Natural killer cell treated with Interleukin-12 subunit alpha and Interleukin-12 subunit beta and Interleukin-15 and Interleukin-18, amount 100 ng/mL, for 72 hours (primary cell): ENCODE results near the gene ARID3C. TPM values are rescaled to one million over a fixed set of nuclear protein-coding genes. Genes with fewer than 3 reads are reported as not detected.

Experiments
- ATAC-seq, 2 donors: fragments of 150-1000 bp; cut with Tn5 transposase in 1 of 2; sonication (Bioruptor Pico), chemical (Tn5 transposase) in 1 of 2; 2 replicates each; pipeline ENCODE4 v1.10.0; 2021
- DNase-seq: peaks from one replicate; pipeline ENCODE4 v3.0.0; 2022; ENCODE audit warnings: low spot score
- H3K27ac Mint-ChIP-seq, 2 donors: 1 replicate in 1 of 2; 2 replicates in 1 of 2; pipeline ENCODE4 v1.8.0; 2022; ENCODE audit warnings: mixed read lengths in 2 of 2, mild to moderate bottlenecking in 1 of 2, moderate library complexity in 1 of 2
- H3K27me3 Mint-ChIP-seq, 2 donors: 1 replicate in 1 of 2; 2 replicates in 1 of 2; pipeline ENCODE4 v1.8.0; 2022; ENCODE audit warnings: mixed read lengths in 2 of 2
- H3K36me3 Mint-ChIP-seq: one replicate; pipeline ENCODE4 v1.8.0; 2022; ENCODE audit warnings: mixed read lengths
- H3K4me1 Mint-ChIP-seq, 2 donors: 1 replicate in 1 of 2; 2 replicates in 1 of 2; pipeline ENCODE4 v1.8.0; 2022; ENCODE audit warnings: low read depth in 2 of 2, mixed read lengths in 2 of 2, mild to moderate bottlenecking in 1 of 2
- H3K4me3 Mint-ChIP-seq: one replicate; pipeline ENCODE4 v1.8.0; 2022; ENCODE audit warnings: mixed read lengths
- H3K9me3 Mint-ChIP-seq: 2 replicates; pipeline ENCODE4 v1.8.0; 2022; ENCODE audit warnings: mixed read lengths
- total RNA-seq, 2 donors: library from RNA; stranded (reverse); gene quantifications; one replicate each; pipeline ENCODE4 v1.2.3, GENCODE V29; 2022

The ARID3C gene
- total RNA-seq, 2 donors from 2014 or later, result 0.31 TPM; not detected in 1

DNA sequence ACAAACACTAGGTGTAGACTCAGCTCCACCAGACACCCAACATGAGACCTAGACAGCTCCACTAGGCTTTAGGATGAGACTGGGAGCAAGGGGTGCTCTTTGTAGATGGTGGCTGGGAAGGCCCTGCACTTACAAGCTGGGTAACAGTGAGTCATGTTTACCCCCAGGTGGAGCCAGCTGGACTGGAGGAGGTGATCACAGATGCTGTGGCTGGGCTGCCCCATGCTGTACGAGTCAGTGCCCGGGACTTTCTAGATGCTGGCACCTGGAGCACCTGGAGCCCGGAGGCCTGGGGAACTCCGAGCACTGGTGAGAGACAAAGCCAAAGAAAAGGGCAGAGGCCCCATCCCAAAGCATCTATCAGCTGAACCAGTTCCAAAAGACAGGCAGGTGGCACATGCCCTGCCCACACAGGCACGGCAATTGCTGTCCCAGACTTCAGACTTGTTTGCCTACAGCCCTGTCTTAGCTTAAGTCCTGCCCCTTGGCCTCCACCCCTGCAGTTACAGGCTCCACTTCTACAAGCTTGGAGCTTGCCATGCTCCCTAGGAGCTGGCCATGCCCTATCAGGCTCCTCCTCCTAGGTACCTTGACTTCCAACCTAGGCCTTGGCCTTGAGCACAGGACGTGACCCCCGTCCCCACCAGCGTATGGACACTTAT is 30.9 kb upstream of the ARID3C start:
- ATAC-seq (no peak), DNase-seq (no peak)
- no peaks in the 10 kb centered on the region for H3K9me3 Mint-ChIP-seq
- H3K27me3 Mint-ChIP-seq, result no peaks in the 10 kb centered on the region
- H3K36me3 Mint-ChIP-seq, result no peaks in the 10 kb centered on the region
- no peak overlapping the region for H3K4me3 Mint-ChIP-seq
- peaks cover 12 to 15% of the 10 kb centered on the region in 2 donors for H3K4me1 Mint-ChIP-seq
- H3K27ac Mint-ChIP-seq, result no peak overlapping the region

GRCh38 chr9:34658461-34658860 is 29.6 kb upstream of the ARID3C start:
- Mint-ChIP-seq H3K4me1 (peaks cover 3 to 7% of the 10 kb centered on the region in 2 donors), H3K9me3 (no peaks in the 10 kb centered on the region), H3K27me3 (no peaks in the 10 kb centered on the region), H3K36me3 (no peaks in the 10 kb centered on the region), H3K4me3 (no peak overlapping the region), H3K27ac (no peak overlapping the region)
- DNase-seq (no peak), ATAC-seq (no peak)

DNA sequence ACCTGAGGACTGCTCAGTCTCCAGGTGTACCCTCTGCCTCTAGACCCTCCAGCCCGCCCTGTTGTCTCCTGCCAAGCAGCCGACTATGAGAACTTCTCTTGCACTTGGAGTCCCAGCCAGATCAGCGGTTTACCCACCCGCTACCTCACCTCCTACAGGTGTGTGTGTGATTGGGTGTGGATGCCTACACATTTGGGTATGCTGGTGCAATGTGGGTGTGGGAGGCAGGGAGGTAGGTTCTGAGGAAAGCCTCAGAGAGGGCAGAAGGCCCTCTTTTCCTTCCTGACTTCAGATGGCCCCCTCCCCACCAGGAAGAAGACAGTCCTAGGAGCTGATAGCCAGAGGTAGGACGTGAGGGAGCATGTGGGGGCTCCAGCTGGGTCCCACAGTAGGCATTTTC is 28.1 kb upstream of the ARID3C start:
- H3K27ac Mint-ChIP-seq, result no peak overlapping the region
- H3K9me3 Mint-ChIP-seq, result no peaks in the 10 kb centered on the region
- no peaks in the 10 kb centered on the region for H3K36me3 Mint-ChIP-seq
- H3K4me1 Mint-ChIP-seq, result peaks cover 15% of the 10 kb centered on the region in 2 donors
- ATAC-seq (no peak), DNase-seq (no peak)
- no peak overlapping the region for H3K4me3 Mint-ChIP-seq
- H3K27me3 Mint-ChIP-seq, result no peaks in the 10 kb centered on the region

DNA sequence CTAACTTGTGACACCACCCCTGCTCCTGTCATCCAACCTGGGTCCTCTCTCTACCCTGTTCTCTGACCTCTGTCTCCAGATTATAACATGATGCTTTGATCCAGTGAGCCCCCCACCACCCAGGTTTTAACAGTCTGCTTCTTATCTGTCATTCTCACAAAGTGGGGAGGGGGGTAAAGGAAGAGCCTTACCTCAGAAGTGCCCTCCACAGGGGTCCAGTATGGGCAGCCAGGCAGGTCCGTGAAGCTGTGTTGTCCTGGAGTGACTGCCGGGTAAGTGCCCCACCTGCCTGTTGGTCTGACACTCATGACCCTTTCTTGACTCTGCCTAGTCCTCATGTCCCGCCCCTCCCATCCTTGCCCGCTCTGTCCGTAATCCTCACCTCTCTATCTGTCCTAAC is 26.5 kb upstream of the ARID3C start:
- Mint-ChIP-seq H3K36me3 (no peaks in the 10 kb centered on the region), H3K27ac (no peak overlapping the region), H3K4me1 (peaks cover 15% of the 10 kb centered on the region in 2 donors), H3K4me3 (no peak overlapping the region), H3K9me3 (no peaks in the 10 kb centered on the region), H3K27me3 (no peaks in the 10 kb centered on the region)
- no peak for ATAC-seq
- no peak for DNase-seq

GRCh38 chr9:34654323-34655051 is 25.6 kb upstream of the ARID3C start:
- H3K4me3 Mint-ChIP-seq, result no peak overlapping the region
- no peak for ATAC-seq
- H3K36me3 Mint-ChIP-seq, result no peaks in the 10 kb centered on the region
- no peaks in the 10 kb centered on the region for H3K9me3 Mint-ChIP-seq
- DNase-seq, result no peak
- H3K27me3 Mint-ChIP-seq, result no peaks in the 10 kb centered on the region
- peaks cover 15% of the 10 kb centered on the region in 2 donors for H3K4me1 Mint-ChIP-seq
- H3K27ac Mint-ChIP-seq, result peak overlapping the region in 1 of 2 donors; percentile 15

DNA sequence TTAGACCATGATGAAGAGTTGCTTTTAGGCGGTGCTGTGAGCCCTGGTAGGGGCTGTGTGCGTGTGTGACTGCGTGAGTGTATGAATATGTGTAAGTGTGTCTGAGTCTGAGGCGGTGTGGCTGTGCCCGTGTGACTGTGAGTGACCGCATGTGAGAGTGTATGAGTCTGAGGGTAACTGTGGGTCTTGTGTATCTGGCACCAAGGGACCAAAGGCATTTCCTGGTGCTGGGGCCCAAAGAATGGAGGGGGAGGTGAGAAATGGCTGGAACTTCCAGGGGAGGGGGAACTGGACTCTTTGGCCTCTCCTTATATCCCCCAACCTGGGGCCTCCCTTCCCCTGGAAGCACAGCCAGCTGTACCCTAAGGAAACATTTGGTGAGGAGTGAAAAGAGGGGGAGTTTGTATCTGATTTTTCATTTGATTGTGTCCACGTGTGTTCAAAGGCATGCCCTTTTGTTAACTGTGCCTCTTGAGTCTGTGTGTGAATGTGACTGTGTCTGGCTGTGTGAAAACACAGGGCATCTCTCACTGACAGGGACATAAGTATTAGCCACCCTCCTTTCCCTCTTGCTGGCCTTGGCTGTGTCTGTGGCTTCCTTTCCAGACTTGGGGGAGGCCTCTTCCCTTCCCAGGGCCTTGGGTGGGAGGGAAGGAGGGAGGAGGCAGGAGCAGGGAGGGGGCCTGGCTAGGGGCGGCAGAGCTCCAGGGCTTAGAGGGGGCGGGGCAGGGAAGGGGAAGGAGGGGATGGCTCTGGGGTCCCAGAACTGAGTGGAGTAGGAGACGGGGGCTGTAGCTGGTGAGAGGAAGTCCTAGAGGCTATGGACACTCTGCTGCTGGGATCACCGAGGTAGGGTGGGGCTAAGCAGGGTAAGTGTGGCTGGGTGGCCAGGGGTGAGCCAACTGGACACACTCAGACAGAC is 24.5 kb upstream of the ARID3C start:
- ATAC-seq, result peak in 1 of 2 donors; percentile 25
- no peaks in the 10 kb centered on the region for H3K27me3 Mint-ChIP-seq
- peaks cover 18 to 20% of the 10 kb centered on the region in 2 donors for H3K4me1 Mint-ChIP-seq
- no peak for DNase-seq
- H3K27ac Mint-ChIP-seq, result peak overlapping the region in 1 of 2 donors; percentile 49
- peaks cover 4% of the 10 kb centered on the region for H3K36me3 Mint-ChIP-seq
- H3K4me3 Mint-ChIP-seq, result no peak overlapping the region
- no peaks in the 10 kb centered on the region for H3K9me3 Mint-ChIP-seq

DNA sequence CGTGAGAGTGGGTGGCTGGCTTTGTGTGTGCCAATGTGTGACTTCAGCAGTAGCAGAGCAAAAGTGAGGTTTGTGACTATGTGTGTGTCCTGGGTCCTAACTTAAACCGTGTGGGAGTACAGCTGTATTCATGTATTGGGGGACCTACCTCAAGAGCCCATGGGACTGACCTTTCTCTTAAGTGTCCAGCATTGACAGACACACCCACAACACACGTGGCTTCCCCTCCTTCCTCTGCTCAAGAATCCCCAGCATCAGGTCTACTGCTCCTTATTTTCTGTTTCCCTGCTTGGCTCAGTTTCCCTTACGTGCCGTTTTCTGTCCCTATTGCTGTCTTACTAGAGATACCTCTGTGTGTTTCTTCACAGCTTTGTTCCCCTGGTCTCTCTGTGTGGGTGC is 23.7 kb upstream of the ARID3C start:
- peaks cover 7% of the 10 kb centered on the region for H3K36me3 Mint-ChIP-seq
- peaks cover 26 to 28% of the 10 kb centered on the region in 2 donors for H3K4me1 Mint-ChIP-seq
- H3K9me3 Mint-ChIP-seq, result no peaks in the 10 kb centered on the region
- peak overlapping the region; percentile 44 for H3K4me3 Mint-ChIP-seq
- ATAC-seq (no peak), DNase-seq (no peak)
- peak overlapping the region; percentile 16 to 49 for H3K27ac Mint-ChIP-seq
- no peaks in the 10 kb centered on the region for H3K27me3 Mint-ChIP-seq

GRCh38 chr9:34651876-34652601 is 23.2 kb upstream of the ARID3C start, which contains the start of gene IL11RA:
TSS of gene IL11RA (plus strand) at chr9:34652185. CDS start at chr9:34655218, 3,033 bp downstream.
- DNase-seq (peak; percentile 68), ATAC-seq (peak; percentile 58 to 68)
- Mint-ChIP-seq H3K9me3 (no peaks in the 10 kb centered on the region), H3K4me1 (peaks cover 31 to 33% of the 10 kb centered on the region in 2 donors), H3K27me3 (no peaks in the 10 kb centered on the region), H3K36me3 (peaks cover 7% of the 10 kb centered on the region), H3K4me3 (peak within 1 kb of the TSS; percentile 44), H3K27ac (peak within 1 kb of the TSS; percentile 16 to 49)

DNA sequence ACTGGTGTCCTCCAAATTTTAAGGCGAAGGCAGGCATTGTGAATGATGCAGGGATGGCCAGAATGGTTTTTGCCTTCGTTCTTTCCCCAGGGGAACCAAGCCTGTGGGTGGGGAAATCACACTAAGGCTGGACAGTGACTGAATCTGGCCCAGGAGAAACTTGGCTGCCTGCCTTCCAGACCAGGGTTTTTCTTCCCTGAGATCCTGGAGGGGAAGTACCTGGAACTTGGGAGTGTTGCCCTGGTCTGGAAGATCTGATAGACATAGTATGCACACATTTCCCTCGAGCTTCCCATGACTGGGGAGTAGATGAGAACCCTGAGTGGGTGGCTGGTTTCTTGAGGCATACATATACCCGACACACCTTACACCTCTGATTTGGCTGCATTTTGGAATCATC is 22.5 kb upstream of the ARID3C start:
- H3K4me1 Mint-ChIP-seq, result peaks cover 35% of the 10 kb centered on the region in 2 donors

GRCh38 chr9:34650816-34651215 is 21.9 kb upstream of the ARID3C start:
- peaks cover 40% of the 10 kb centered on the region in 2 donors for H3K4me1 Mint-ChIP-seq
- no peak overlapping the region for H3K4me3 Mint-ChIP-seq
- no peaks in the 10 kb centered on the region for H3K27me3 Mint-ChIP-seq
- DNase-seq (no peak), ATAC-seq (no peak)
- no peaks in the 10 kb centered on the region for H3K9me3 Mint-ChIP-seq
- H3K27ac Mint-ChIP-seq, result no peak overlapping the region
- peaks cover 7% of the 10 kb centered on the region for H3K36me3 Mint-ChIP-seq

More for the DNA sequence above, 22.5 kb upstream of the ARID3C start:
- ATAC-seq, result no peak
- DNase-seq, result no peak
- no peak overlapping the region for H3K4me3 Mint-ChIP-seq
- no peak overlapping the region for H3K27ac Mint-ChIP-seq
- no peaks in the 10 kb centered on the region for H3K27me3 Mint-ChIP-seq
- no peaks in the 10 kb centered on the region for H3K9me3 Mint-ChIP-seq
- peaks cover 7% of the 10 kb centered on the region for H3K36me3 Mint-ChIP-seq

DNA sequence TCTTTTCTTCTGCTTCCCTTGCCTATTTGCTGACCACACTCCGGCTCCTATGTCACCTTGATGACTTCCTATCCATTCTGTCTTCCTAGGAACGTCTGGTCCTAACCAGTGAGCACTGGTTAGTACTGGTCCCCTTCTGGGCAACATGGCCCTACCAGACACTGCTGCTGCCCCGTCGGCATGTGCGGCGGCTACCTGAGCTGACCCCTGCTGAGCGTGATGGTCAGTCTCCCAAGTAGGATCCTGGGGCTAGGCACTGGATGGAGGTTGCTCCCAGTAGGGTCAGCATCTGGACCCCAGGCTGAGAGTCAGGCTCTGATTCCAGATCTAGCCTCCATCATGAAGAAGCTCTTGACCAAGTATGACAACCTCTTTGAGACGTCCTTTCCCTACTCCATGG is 19.8 kb upstream of the ARID3C start:
- H3K9me3 Mint-ChIP-seq, result no peaks in the 10 kb centered on the region
- H3K4me1 Mint-ChIP-seq, result peaks cover 39 to 40% of the 10 kb centered on the region in 2 donors
- no peak for ATAC-seq
- no peak for DNase-seq
- H3K36me3 Mint-ChIP-seq, result peaks cover 7% of the 10 kb centered on the region
- no peak overlapping the region for H3K27ac Mint-ChIP-seq
- no peaks in the 10 kb centered on the region for H3K27me3 Mint-ChIP-seq
- peak overlapping the region; percentile 90 for H3K4me3 Mint-ChIP-seq

- peak overlapping the region; percentile 68 to 76 for H3K27ac Mint-ChIP-seq
- H3K36me3 Mint-ChIP-seq, result peaks cover 7% of the 10 kb centered on the region
- no peaks in the 10 kb centered on the region for H3K9me3 Mint-ChIP-seq
- no peak for ATAC-seq
- no peak for DNase-seq
- H3K27me3 Mint-ChIP-seq, result no peaks in the 10 kb centered on the region
- H3K4me1 Mint-ChIP-seq, result peaks cover 30 to 32% of the 10 kb centered on the region in 2 donors
- peak overlapping the region; percentile 90 for H3K4me3 Mint-ChIP-seq
Observed at GRCh38 chr9:34647651-34648050, 18.8 kb upstream of the ARID3C start.

GRCh38 chr9:34647084-34647403 is 18.2 kb upstream of the ARID3C start:
- H3K4me3 Mint-ChIP-seq, result peak overlapping the region; percentile 90
- peak overlapping the region; percentile 68 to 76 for H3K27ac Mint-ChIP-seq
- no peaks in the 10 kb centered on the region for H3K27me3 Mint-ChIP-seq
- H3K4me1 Mint-ChIP-seq, result peaks cover 26% of the 10 kb centered on the region in 2 donors
- ATAC-seq (no peak), DNase-seq (no peak)
- H3K36me3 Mint-ChIP-seq, result peaks cover 7% of the 10 kb centered on the region
- H3K9me3 Mint-ChIP-seq, result no peaks in the 10 kb centered on the region
